ENCODE measurements around the gene DSCAML1.

DSCAML1 gene

DNA sequence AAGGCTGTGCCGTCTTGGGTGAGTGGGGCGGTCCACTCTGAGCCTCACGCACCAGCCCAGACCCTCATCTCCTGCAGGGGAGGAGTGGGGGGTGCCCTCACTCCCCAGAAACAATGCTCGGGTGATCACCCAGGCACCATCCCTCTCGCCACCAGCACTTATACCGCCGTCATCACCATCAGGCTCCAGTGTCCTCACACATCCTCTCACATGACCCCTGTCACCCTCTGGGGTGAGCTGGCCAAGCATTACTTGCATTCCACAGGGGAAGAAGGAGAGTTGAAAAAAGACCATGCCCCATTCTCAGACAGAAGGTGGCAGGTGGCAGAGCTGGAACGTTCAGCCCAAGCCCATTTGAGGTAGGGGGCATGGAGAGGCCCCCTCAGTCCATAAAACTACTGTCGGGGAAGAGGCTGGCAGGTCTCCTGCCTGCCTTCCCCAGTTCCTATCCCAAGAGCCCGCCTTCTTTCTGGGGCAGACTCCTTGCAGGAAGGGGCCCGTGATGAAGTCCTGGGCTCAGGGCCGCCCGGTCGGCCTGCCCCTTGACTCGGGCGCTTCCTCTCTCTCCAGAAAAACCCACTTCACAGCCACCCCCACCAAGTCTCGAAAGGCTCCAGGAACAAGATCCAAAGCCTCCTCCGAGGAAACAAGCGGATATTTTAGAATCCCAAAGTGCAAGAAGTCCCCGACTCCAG lies 153.3 kb downstream of the DSCAML1 start:
- no peak for TF ChIP-seq TAF1 (IDR thresholded peaks at IDR 0.05; ENCODE audit: borderline replicate concordance, insufficient read depth, low read length)
- TF ChIP-seq POLR2AphosphoS5 (IDR thresholded peaks at IDR 0.05; ENCODE audit: low read depth, low read length), result no peak
- no peak for TF ChIP-seq SIN3A (IDR thresholded peaks at IDR 0.05; ENCODE audit: borderline replicate concordance, insufficient read depth, low read length)
- TF ChIP-seq, protein P1, sequence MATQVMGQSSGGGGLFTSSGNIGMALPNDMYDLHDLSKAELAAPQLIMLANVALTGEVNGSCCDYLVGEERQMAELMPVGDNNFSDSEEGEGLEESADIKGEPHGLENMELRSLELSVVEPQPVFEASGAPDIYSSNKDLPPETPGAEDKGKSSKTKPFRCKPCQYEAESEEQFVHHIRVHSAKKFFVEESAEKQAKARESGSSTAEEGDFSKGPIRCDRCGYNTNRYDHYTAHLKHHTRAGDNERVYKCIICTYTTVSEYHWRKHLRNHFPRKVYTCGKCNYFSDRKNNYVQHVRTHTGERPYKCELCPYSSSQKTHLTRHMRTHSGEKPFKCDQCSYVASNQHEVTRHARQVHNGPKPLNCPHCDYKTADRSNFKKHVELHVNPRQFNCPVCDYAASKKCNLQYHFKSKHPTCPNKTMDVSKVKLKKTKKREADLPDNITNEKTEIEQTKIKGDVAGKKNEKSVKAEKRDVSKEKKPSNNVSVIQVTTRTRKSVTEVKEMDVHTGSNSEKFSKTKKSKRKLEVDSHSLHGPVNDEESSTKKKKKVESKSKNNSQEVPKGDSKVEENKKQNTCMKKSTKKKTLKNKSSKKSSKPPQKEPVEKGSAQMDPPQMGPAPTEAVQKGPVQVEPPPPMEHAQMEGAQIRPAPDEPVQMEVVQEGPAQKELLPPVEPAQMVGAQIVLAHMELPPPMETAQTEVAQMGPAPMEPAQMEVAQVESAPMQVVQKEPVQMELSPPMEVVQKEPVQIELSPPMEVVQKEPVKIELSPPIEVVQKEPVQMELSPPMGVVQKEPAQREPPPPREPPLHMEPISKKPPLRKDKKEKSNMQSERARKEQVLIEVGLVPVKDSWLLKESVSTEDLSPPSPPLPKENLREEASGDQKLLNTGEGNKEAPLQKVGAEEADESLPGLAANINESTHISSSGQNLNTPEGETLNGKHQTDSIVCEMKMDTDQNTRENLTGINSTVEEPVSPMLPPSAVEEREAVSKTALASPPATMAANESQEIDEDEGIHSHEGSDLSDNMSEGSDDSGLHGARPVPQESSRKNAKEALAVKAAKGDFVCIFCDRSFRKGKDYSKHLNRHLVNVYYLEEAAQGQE (IDR thresholded peaks at IDR 0.05; ENCODE audit: insufficient read depth in 1 of 2, low read depth in 2 of 2, low read length in 2 of 2), result no peak
- TF ChIP-seq FOXP2 (optimal IDR thresholded peaks at IDR 0.05; ENCODE audit: borderline replicate concordance, extremely low read depth, extremely low read length, insufficient read depth), result no peak

DNA sequence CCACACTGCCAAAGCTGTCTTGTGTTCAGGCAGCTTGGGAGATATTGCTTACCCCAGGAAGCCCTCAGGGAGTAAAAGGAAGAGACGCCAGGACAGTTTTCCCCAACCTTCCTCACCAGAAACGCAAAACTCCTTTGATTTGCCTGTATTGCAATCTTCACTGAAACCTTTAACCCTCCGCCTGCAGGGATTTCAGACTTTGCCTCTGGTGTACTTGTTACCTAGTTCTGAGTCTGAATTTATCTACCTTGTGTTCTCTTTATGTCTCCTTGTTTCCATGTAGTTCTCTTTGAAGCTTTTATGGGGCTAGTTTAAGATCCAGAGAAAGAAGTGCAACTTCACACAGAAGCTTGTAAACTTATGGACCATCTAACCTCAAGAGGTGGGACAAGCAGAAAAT lies 154.2 kb downstream of the DSCAML1 start:
- TF ChIP-seq, protein P1 (IDR thresholded peaks at IDR 0.05; ENCODE audit: insufficient read depth in 1 of 2, low read depth in 2 of 2, low read length in 2 of 2), result no peak
- TF ChIP-seq FOXP2 (optimal IDR thresholded peaks at IDR 0.05; ENCODE audit: borderline replicate concordance, extremely low read depth, extremely low read length, insufficient read depth) (no peak), SIN3A (IDR thresholded peaks at IDR 0.05; ENCODE audit: borderline replicate concordance, insufficient read depth, low read length) (no peak), TAF1 (IDR thresholded peaks at IDR 0.05; ENCODE audit: borderline replicate concordance, insufficient read depth, low read length) (no peak), POLR2AphosphoS5 (IDR thresholded peaks at IDR 0.05; ENCODE audit: low read depth, low read length) (no peak)

DNA sequence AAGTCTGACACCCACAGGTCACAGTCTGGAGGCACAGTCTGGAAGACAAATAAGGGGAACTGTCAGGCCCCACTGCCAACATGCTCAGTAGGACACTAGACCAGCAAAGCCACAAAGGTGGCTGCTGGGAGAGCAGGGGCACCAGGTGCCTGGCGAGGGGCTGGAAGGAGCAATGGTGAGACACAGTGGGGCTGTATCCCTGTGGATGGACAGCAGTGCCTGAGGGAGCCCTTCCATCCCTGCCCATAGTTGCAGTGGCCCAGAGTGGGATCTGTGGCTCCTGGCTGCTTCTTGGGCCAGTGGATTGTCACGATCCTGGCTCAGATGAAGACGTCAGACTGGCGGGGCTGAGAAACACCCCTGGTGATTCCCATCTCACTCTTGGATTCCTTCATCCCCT lies 154.6 kb downstream of the DSCAML1 start:
- TF ChIP-seq, protein P1 (IDR thresholded peaks at IDR 0.05; ENCODE audit: insufficient read depth in 1 of 2, low read depth in 2 of 2, low read length in 2 of 2), result no peak
- no peak for TF ChIP-seq FOXP2 (optimal IDR thresholded peaks at IDR 0.05; ENCODE audit: borderline replicate concordance, extremely low read depth, extremely low read length, insufficient read depth)
- no peak for TF ChIP-seq TAF1 (IDR thresholded peaks at IDR 0.05; ENCODE audit: borderline replicate concordance, insufficient read depth, low read length)
- TF ChIP-seq SIN3A (IDR thresholded peaks at IDR 0.05; ENCODE audit: borderline replicate concordance, insufficient read depth, low read length), result no peak
- TF ChIP-seq POLR2AphosphoS5 (IDR thresholded peaks at IDR 0.05; ENCODE audit: low read depth, low read length), result no peak

DNA sequence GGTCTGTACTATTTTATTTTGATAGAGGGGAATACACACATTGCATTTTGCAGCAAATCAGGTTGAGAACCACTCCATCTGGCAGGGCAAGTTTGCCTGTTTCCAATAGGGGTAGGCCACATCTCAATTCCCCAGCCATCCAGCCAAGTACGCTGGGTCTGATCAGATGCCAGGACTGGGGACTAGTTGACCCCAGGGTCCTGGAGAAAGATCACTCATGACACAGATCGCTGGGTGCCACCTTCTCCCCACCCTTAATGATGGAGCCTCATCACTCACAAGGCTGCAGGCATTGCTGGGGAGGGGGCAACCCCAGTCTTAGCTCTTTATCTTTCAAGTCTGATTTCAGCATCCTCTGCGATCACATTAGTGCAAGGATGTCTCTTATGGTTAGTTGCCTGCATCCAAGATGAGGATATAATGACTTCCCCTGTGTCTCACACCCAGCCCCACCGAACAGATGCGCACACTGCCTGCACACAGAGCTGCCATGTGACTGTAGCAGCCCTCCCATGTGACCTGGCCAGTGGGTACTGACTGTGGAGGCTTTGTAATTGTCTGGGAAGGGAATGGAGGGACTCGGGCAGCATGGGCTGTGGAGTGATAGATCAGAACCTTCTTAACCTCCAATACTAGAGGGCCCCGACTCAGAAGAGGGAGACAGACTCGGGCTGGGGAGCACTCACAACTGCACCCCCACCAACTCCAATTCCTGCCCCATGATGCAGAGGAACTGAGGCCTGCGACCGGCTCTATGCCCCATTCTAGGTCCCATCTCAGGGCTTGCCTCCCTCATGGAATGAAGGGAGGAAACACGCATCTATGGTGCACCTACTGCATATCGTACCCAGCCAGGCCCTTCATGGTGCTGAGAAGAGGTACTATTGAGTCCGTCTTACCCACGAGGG lies 155.8 kb downstream of the DSCAML1 start:
- TF ChIP-seq FOXP2 (optimal IDR thresholded peaks at IDR 0.05; ENCODE audit: borderline replicate concordance, extremely low read depth, extremely low read length, insufficient read depth) (no peak), POLR2AphosphoS5 (IDR thresholded peaks at IDR 0.05; ENCODE audit: low read depth, low read length) (no peak), TAF1 (IDR thresholded peaks at IDR 0.05; ENCODE audit: borderline replicate concordance, insufficient read depth, low read length) (no peak), SIN3A (IDR thresholded peaks at IDR 0.05; ENCODE audit: borderline replicate concordance, insufficient read depth, low read length) (no peak)
- TF ChIP-seq, protein P1 (IDR thresholded peaks at IDR 0.05; ENCODE audit: insufficient read depth in 1 of 2, low read depth in 2 of 2, low read length in 2 of 2), result no peak
